Ascending aorta (tissue), 2 donors: Measurements from ENCODE around the gene DNMT3A. TPM values are rescaled to one million over a fixed set of nuclear protein-coding genes. Genes with fewer than 3 reads are reported as not detected.

ENCODE experiments used
- DNase-seq, 2 donors: peaks; one replicate each; pipeline ENCODE4 v3.0.0-alpha.2; 2019; ENCODE audit warnings: low spot score in 2 of 2
- H3K27ac ChIP-seq, 2 donors: fragments of 200-600 bp; sonication (generic); one replicate each; pipeline ENCODE4 v1.5.1; 2016 to 2017; ENCODE audit warnings: mild to moderate bottlenecking in 1 of 2
- H3K27me3 ChIP-seq: fragments of 200-600 bp; sonication (generic); one replicate; pipeline ENCODE4 v1.5.1; 2017
- H3K36me3 ChIP-seq, 2 donors: fragments of 200-600 bp; sonication (generic); one replicate each; pipeline ENCODE4 v1.5.1; 2016
- H3K4me1 ChIP-seq, 2 donors: fragments of 200-600 bp; sonication (generic); one replicate each; pipeline ENCODE4 v1.5.1; 2016 to 2017; ENCODE audit warnings: mild to moderate bottlenecking in 1 of 2
- H3K4me3 ChIP-seq, 2 donors: fragments of 200-600 bp; sonication (generic); one replicate each; pipeline ENCODE4 v1.5.1; 2016 to 2017; ENCODE audit warnings: mild to moderate bottlenecking in 1 of 2
- H3K9me3 ChIP-seq, 2 donors: fragments of 200-600 bp; sonication (generic); one replicate each; pipeline ENCODE4 v1.5.1; 2016
- CTCF ChIP-seq, 3 experiments: fragments of 200-600 bp in 2 of 3; fragments of 450-650 bp in 1 of 3; sonication (generic) in 2 of 3; IDR thresholded peaks; one replicate each; pipeline ENCODE4 v1.5.1; 2016 to 2019; ENCODE audit warnings: antibody characterized with exemption in 3 of 3, mild to moderate bottlenecking in 1 of 3, moderate library complexity in 1 of 3
- intact Hi-C: fragments of 100-400 bp; cut with DNase I; formaldehyde crosslinking; loops from one replicate; pipeline ENCODE4 v1.15.1; 2023
- total RNA-seq: library from RNA; depleted of rRNA; stranded (reverse); fragments of >200 nt; gene quantifications from one replicate; pipeline ENCODE4 v1.1.0, GENCODE V29; 2016

The DNMT3A gene
- total RNA-seq, 1 donor from 2014 or later: 33.6 TPM

- TF ChIP-seq CTCF (IDR thresholded peaks at IDR 0.05): no peak
- Histone ChIP-seq H3K9me3 (no peaks in the 10 kb centered on the region), H3K4me1 (peaks cover 4 to 37% of the 10 kb centered on the region in 2 donors), H3K4me3 (peak overlapping the region in 1 of 2 donors; percentile 15), H3K27me3 (no peaks in the 10 kb centered on the region), H3K36me3 (peaks cover 6 to 8% of the 10 kb centered on the region in 2 donors), H3K27ac (peak overlapping the region; percentile 39 to 63)
- DNase-seq: no peak
- intact Hi-C loops: no loop called here
Measured at GRCh38 chr2:25315316-25315680, 26.4 kb downstream of the DNMT3A start.

DNA sequence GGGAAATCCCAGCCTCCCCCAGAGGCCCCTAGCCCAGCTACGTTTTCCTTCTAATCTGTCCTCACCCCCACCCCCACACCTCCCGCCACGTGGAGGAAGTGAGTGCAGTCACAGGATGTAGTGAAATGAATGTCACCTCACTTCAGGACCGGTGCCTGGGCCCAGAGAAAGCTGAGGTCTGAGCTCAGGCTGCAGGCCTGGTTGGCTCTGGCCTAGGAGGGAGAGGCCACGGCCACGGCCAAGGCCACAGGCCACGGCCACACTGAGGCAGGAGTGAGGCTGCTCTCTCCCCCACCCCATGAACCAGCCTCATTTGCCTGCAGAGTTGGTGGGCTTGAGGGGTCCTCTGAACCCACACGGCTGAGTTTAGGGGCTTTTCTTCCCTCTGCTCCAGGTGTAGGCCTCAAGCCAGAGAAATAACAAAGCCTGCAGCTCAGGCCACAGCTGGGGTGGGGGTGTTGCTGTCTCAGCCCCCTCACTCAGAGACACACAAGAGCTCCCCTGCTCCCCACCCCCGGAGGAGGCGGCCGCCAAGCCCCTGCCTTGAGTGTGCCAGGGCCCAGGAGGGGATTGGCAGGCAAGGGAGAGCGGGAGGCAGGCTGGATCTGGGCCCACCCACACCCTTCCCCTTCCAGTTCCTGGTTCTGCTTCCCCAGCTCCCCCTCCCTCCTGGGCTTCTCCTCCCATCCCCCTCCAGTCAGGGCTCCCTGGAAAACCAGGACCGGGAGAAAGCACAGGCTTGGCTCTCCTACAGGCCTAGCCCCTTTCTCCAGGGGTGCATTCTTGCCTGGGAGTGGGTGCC, 27.0 kb downstream of the DNMT3A start:
- H3K36me3 ChIP-seq: peaks cover 6 to 8% of the 10 kb centered on the region in 2 donors
- no peaks in the 10 kb centered on the region for H3K27me3 ChIP-seq
- DNase-seq: peak in 1 of 2 donors; percentile 76
- H3K4me1 ChIP-seq: peaks cover 4 to 38% of the 10 kb centered on the region in 2 donors
- intact Hi-C loops: no loop called here
- H3K4me3 ChIP-seq: peak overlapping the region in 1 of 2 donors; percentile 15
- no peak for TF ChIP-seq CTCF (IDR thresholded peaks at IDR 0.05)
- H3K27ac ChIP-seq: peak overlapping the region; percentile 39 to 63
- no peaks in the 10 kb centered on the region for H3K9me3 ChIP-seq

DNA sequence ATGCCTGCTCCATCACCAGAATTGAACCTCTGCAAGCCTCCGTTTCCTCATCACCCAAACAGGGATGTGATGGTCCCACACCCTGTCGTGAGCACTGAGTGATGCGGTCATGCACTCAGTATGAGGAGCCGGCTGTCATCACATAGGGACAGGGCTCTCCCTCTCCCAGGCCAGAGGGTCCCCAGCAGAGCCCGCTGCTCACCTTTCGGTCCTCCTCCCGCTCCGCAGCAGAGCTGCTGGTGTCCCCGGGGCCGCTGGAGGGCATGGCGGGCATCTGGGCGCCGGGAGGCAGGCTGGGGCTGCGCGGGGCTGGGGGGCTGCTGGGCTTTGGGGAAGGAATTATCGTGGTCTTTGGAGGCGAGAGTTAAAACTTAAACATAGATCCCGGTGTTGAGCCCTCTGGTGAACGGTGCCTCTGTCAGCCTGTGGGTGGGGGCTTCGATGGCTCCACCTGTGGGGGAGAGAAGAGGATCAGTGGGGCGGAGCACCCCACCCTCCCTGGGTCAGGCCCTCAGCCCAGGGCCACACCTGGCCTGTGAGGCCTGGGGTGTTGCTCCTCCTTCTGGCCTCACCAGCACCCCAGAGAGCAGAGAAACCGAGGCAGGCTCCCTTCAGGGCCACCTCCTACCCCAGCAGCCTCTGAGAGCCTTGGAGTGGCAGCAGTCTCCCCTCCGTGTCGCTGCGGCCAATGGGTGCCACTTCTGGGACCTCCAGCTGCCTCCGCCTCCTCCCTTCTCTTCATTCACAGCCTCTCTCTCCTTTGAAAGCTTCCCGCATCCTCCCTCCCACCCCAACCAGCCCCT, 27.8 kb downstream of the DNMT3A start:
- DNase-seq: no peak
- Histone ChIP-seq H3K4me3 (no peak overlapping the region), H3K27ac (peak overlapping the region; percentile 28 to 63), H3K36me3 (peaks cover 8 to 10% of the 10 kb centered on the region in 2 donors), H3K27me3 (no peaks in the 10 kb centered on the region), H3K9me3 (no peaks in the 10 kb centered on the region), H3K4me1 (peaks cover 4 to 38% of the 10 kb centered on the region in 2 donors)
- intact Hi-C loops: no loop called here
- TF ChIP-seq CTCF (IDR thresholded peaks at IDR 0.05): no peak

- Histone ChIP-seq H3K27ac (no peak overlapping the region), H3K9me3 (no peaks in the 10 kb centered on the region), H3K4me1 (peaks cover 4 to 41% of the 10 kb centered on the region in 2 donors), H3K4me3 (no peak overlapping the region), H3K36me3 (peaks cover 8 to 10% of the 10 kb centered on the region in 2 donors), H3K27me3 (no peaks in the 10 kb centered on the region)
- no peak for TF ChIP-seq CTCF (IDR thresholded peaks at IDR 0.05)
- intact Hi-C loops: no loop called here
- DNase-seq: no peak
Measured at GRCh38 chr2:25312958-25313710, 28.6 kb downstream of the DNMT3A start.

DNA sequence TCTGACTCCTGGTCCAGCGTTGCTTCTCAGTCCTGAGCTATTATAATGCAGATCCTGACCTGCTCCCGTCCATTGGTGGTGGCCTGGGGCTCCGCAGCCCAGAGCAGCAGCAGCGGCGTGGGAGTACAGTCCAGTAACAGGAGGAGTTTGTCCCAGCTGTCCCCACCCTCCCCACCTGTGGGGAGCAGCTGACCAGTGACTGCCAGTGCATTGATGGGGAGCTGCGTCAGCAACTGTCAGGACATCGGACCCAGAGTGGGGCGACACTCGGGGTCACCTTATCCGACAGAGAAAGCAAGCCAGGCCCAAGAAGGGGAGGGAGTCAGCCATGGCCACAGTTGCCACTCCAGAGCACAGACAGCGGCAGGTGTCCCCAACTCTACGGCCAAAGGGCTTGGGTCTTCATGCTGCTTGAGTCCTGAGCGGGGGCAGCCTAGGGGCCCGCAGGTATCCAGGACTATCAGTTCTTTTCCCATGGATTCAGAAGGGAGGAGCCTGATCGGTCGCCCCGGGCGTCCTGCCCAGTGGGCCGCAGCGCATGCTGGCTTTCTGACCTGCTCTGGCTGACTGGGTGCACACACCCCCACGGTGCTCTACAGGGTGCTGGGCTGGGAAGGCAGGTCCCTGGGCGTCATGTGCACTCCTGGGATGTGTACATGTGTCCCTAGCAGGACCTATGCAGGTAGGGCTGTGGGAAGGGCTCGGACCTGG, 29.7 kb downstream of the DNMT3A start:
- H3K27me3 ChIP-seq: no peaks in the 10 kb centered on the region
- H3K36me3 ChIP-seq: peaks cover 8 to 10% of the 10 kb centered on the region in 2 donors
- peak overlapping the region in 1 of 2 donors; percentile 30 for H3K27ac ChIP-seq
- H3K4me3 ChIP-seq: no peak overlapping the region
- intact Hi-C loops: no loop called here
- DNase-seq: no peak
- H3K9me3 ChIP-seq: no peaks in the 10 kb centered on the region
- H3K4me1 ChIP-seq: peaks cover 4 to 46% of the 10 kb centered on the region in 2 donors
- no peak for TF ChIP-seq CTCF (IDR thresholded peaks at IDR 0.05)
